ENCODE results near the gene RAVER1. TPM values are rescaled to one million over a fixed set of nuclear protein-coding genes. Genes with fewer than 3 reads are reported as not detected.
A peak's percentile ranks its signal among the peaks of the same experiment; 100 is the strongest.
"Not testable (repeated sequence)": the region's sequence is repeated elsewhere in the genome, so short reads cannot be mapped to it uniquely, and the experiment has no call there.

The RAVER1 gene
- total RNA-seq, 2 experiments from 2014 or later: 69.3 to 75.6 TPM

GRCh38 chr19:10282043-10282442, 51.3 kb downstream of the RAVER1 start:
- POLR2A ChIA-PET, DNase-seq, H3K9me3 Mint-ChIP-seq, H3K4me3 Mint-ChIP-seq, H3K27me3 Mint-ChIP-seq: not testable (repeated sequence)
- Mint-ChIP-seq H3K4me1 (peaks cover 34% of the 10 kb centered on the region), H3K36me3 (ENCODE audit: low read depth) (peaks cover 31% of the 10 kb centered on the region), H3K27ac (peak overlapping the region; percentile 66)
- CTCF ChIA-PET: interaction anchor here (3.6 kb wide), 1 partner anchor 12 kb away, joined by 18 read pairs; the partner anchor contains the start of gene ICAM1

GRCh38 chr19:10279737-10280442, 53.4 kb downstream of the RAVER1 start:
- Mint-ChIP-seq H3K27ac (no peak overlapping the region), H3K36me3 (ENCODE audit: low read depth) (peaks cover 18% of the 10 kb centered on the region), H3K4me1 (peaks cover 13% of the 10 kb centered on the region), H3K9me3 (no peaks in the 10 kb centered on the region), H3K27me3 (no peaks in the 10 kb centered on the region), H3K4me3 (no peak overlapping the region)
- POLR2A ChIA-PET: interaction anchor here (0.6 kb wide), 1 partner anchor 8 kb away, joined by 3 read pairs; no protein-coding TSS in a partner anchor
- CTCF ChIA-PET: interaction anchor here (1.3 to 4.0 kb wide), 7 partner anchors 9 to 141 kb away, joined by 4 to 21 read pairs (median 4); partner anchors contain the start of genes ICAM1, ICAM5 and PDE4A
- no peak for DNase-seq

GRCh38 chr19:10278935-10279334, 54.4 kb downstream of the RAVER1 start:
- Mint-ChIP-seq H3K9me3 (no peaks in the 10 kb centered on the region), H3K36me3 (ENCODE audit: low read depth) (peaks cover 11% of the 10 kb centered on the region), H3K4me1 (peaks cover 13% of the 10 kb centered on the region), H3K27me3 (no peaks in the 10 kb centered on the region), H3K27ac (no peak overlapping the region), H3K4me3 (no peak overlapping the region)
- ChIA-PET CTCF (interaction anchor here (0.6 to 4.0 kb wide), 4 partner anchors 9 to 137 kb away, joined by 3 to 21 read pairs (median 10); partner anchors contain the start of genes ICAM1 and ICAM5), POLR2A (no interaction called here)
- no peak for DNase-seq

GRCh38 chr19:10277795-10278589, 55.3 kb downstream of the RAVER1 start:
- POLR2A ChIA-PET: no interaction called here
- DNase-seq: no peak
- Mint-ChIP-seq H3K9me3 (no peaks in the 10 kb centered on the region), H3K4me3 (no peak overlapping the region), H3K4me1 (peaks cover 14% of the 10 kb centered on the region), H3K27me3 (no peaks in the 10 kb centered on the region), H3K27ac (no peak overlapping the region), H3K36me3 (ENCODE audit: low read depth) (peaks cover 11% of the 10 kb centered on the region)
- CTCF ChIA-PET: interaction anchor here (0.6 to 4.0 kb wide), 5 partner anchors 11 to 381 kb away, joined by 3 to 21 read pairs (median 4); partner anchors contain the start of gene ICAM5

GRCh38 chr19:10274589-10274988, 58.7 kb downstream of the RAVER1 start:
- DNase-seq: no peak
- no peaks in the 10 kb centered on the region for H3K9me3 Mint-ChIP-seq
- H3K4me3 Mint-ChIP-seq: no peak overlapping the region
- H3K27me3 Mint-ChIP-seq: no peaks in the 10 kb centered on the region
- no peak overlapping the region for H3K27ac Mint-ChIP-seq
- H3K36me3 Mint-ChIP-seq (ENCODE audit: low read depth): peaks cover 9% of the 10 kb centered on the region
- H3K4me1 Mint-ChIP-seq: peaks cover 32% of the 10 kb centered on the region
- ChIA-PET CTCF (interaction anchor here (0.6 to 5.5 kb wide), 6 partner anchors 15 to 142 kb away, joined by 3 to 78 read pairs (median 3); no protein-coding TSS in a partner anchor), POLR2A (interaction anchor here (0.5 to 0.6 kb wide), 2 partner anchors 96 to 400 kb away, joined by 7 to 10 read pairs; no protein-coding TSS in a partner anchor)

GRCh38 chr19:10271543-10272086, 61.7 kb downstream of the RAVER1 start:
- ChIA-PET POLR2A (interaction anchor here (0.6 to 1.0 kb wide), 6 partner anchors 8 to 117 kb away, joined by 3 to 9 read pairs (median 4); partner anchors contain the start of genes DNMT1, ICAM4 and TYK2), CTCF (interaction anchor here (0.9 to 6.3 kb wide), 17 partner anchors 9 to 168 kb away, joined by 3 to 93 read pairs (median 7); partner anchors contain the start of genes ICAM4, ICAM5 and PDE4A)
- no peaks in the 10 kb centered on the region for H3K9me3 Mint-ChIP-seq
- peaks cover 32% of the 10 kb centered on the region for H3K4me1 Mint-ChIP-seq
- DNase-seq: no peak
- no peaks in the 10 kb centered on the region for H3K27me3 Mint-ChIP-seq
- H3K4me3 Mint-ChIP-seq: peak overlapping the region; percentile 75
- H3K27ac Mint-ChIP-seq: peak overlapping the region; percentile 90
- H3K36me3 Mint-ChIP-seq (ENCODE audit: low read depth): peaks cover 4% of the 10 kb centered on the region

GRCh38 chr19:10270616-10271394, 62.5 kb downstream of the RAVER1 start, which contains the start of gene ICAM1:
ICAM1 (plus strand) TSS chr19:10271120; CDS start chr19:10271160, 40 bp downstream.
- H3K4me3 Mint-ChIP-seq: peak within 1 kb of the TSS; percentile 75
- POLR2A ChIA-PET: interaction anchor here (0.6 to 1.0 kb wide), 6 partner anchors 11 to 118 kb away, joined by 3 to 9 read pairs (median 4); partner anchors contain the start of genes DNMT1, ICAM4 and TYK2

GRCh38 chr19:10270180-10270615, 63.1 kb downstream of the RAVER1 start:
- peaks cover 32% of the 10 kb centered on the region for H3K4me1 Mint-ChIP-seq
- no peaks in the 10 kb centered on the region for H3K27me3 Mint-ChIP-seq
- no peaks in the 10 kb centered on the region for H3K9me3 Mint-ChIP-seq
- DNase-seq: peak; percentile 75
- H3K36me3 Mint-ChIP-seq (ENCODE audit: low read depth): peaks cover 4% of the 10 kb centered on the region
- ChIA-PET POLR2A (no interaction called here), CTCF (interaction anchor here (0.8 to 6.3 kb wide), 18 partner anchors 10 to 151 kb away, joined by 3 to 93 read pairs (median 7); partner anchors contain the start of genes CDC37, ICAM4 and ICAM5)
- H3K4me3 Mint-ChIP-seq: peak overlapping the region; percentile 75
- peak overlapping the region; percentile 90 for H3K27ac Mint-ChIP-seq

More at GRCh38 chr19:10270616-10271394, 62.5 kb downstream of the RAVER1 start, which contains the start of gene ICAM1:
- Mint-ChIP-seq H3K27ac (peak within 1 kb of the TSS; percentile 90), H3K4me1 (peaks cover 32% of the 10 kb centered on the region), H3K27me3 (no peaks in the 10 kb centered on the region), H3K36me3 (ENCODE audit: low read depth) (peaks cover 4% of the 10 kb centered on the region), H3K9me3 (no peaks in the 10 kb centered on the region)
- peak; percentile 77 for DNase-seq
- CTCF ChIA-PET: interaction anchor here (0.7 to 6.3 kb wide), 22 partner anchors 9 to 168 kb away, joined by 3 to 93 read pairs (median 6); partner anchors contain the start of genes CDC37, ICAM4, ICAM5 and PDE4A

GRCh38 chr19:10269333-10270179, 63.8 kb downstream of the RAVER1 start:
- Mint-ChIP-seq H3K4me1 (peaks cover 32% of the 10 kb centered on the region), H3K27ac (peak overlapping the region; percentile 90)

GRCh38 chr19:10268071-10268470, 65.3 kb downstream of the RAVER1 start:
- no peak for DNase-seq
- Mint-ChIP-seq H3K27me3 (no peaks in the 10 kb centered on the region), H3K27ac (no peak overlapping the region), H3K4me1 (peaks cover 30% of the 10 kb centered on the region), H3K9me3 (no peaks in the 10 kb centered on the region), H3K4me3 (no peak overlapping the region), H3K36me3 (ENCODE audit: low read depth) (peaks cover 2% of the 10 kb centered on the region)
- POLR2A ChIA-PET: interaction anchor here (0.6 kb wide), 1 partner anchor 18 kb away, joined by 8 read pairs; no protein-coding TSS in a partner anchor
- CTCF ChIA-PET: interaction anchor here (0.6 to 6.3 kb wide), 9 partner anchors 17 to 148 kb away, joined by 3 to 66 read pairs (median 5); partner anchors contain the start of genes ICAM4 and ICAM5

More at GRCh38 chr19:10269333-10270179, 63.8 kb downstream of the RAVER1 start:
- POLR2A ChIA-PET: interaction anchor here (0.6 to 0.7 kb wide), 2 partner anchors 22 to 111 kb away, joined by 3 read pairs; partner anchors contain the start of gene TYK2
- H3K4me3 Mint-ChIP-seq: peak overlapping the region; percentile 75
- DNase-seq: peak; percentile 88
- no peaks in the 10 kb centered on the region for H3K27me3 Mint-ChIP-seq
- no peaks in the 10 kb centered on the region for H3K9me3 Mint-ChIP-seq
- CTCF ChIA-PET: interaction anchor here (0.6 to 6.3 kb wide), 26 partner anchors 10 to 154 kb away, joined by 3 to 93 read pairs (median 4); partner anchors contain the start of genes CDC37, ICAM4, ICAM5 and TYK2
- H3K36me3 Mint-ChIP-seq (ENCODE audit: low read depth): peaks cover 4% of the 10 kb centered on the region
